H1 (cell line): ENCODE measurements around the gene PRPF38A. TPM values are rescaled to one million over a fixed set of nuclear protein-coding genes. Genes with fewer than 3 reads are reported as not detected.

ENCODE experiments used
- RFX5 ChIP-seq: IDR thresholded peaks from 2 replicates; pipeline ENCODE4 v1.6.1; 2011; ENCODE audit warnings: low read depth, low read length, improper control_type of control experiment, borderline replicate concordance
- RNF2 ChIP-seq: fragments of 200-900, 300-1000 bp; sonication (generic); IDR thresholded peaks from 2 replicates; pipeline ENCODE4 v1.7.1; 2016; ENCODE audit warnings: borderline replicate concordance, low read depth, mild to moderate bottlenecking, antibody characterized with exemption, low read length; ENCODE audit not compliant: poor library complexity, severe bottlenecking; ENCODE audit errors: missing control alignments
- polyA plus RNA-seq, 7 experiments: library from polyadenylated mRNA; depleted of rRNA in 3 of 7; stranded (reverse) in 5 of 7; unstranded in 2 of 7; fragments of >200 nt in 5 of 7; fragments of 200-250 nt in 2 of 7; gene quantifications; 1 replicate in 5 of 7; 2 replicates in 1 of 7; 4 replicates in 1 of 7; pipeline versions ENCODE4 v1.2.1 to v1.2.3, GENCODE V29; 2011 to 2013; ENCODE audit warnings: missing spikeins in 2 of 7, mixed read lengths in 2 of 7
- total RNA-seq: library from RNA; stranded (reverse); fragmentation: NEBNext Ultra II Directional; extraction: Animal tissue kit (Norgen Biotek cat#: 25700); gene quantifications from 2 replicates; pipeline ENCODE4 v1.2.1, GENCODE V29; 2021

The PRPF38A gene
- total and polyA plus RNA-seq, 2 of the 8 experiments (the other 6 are each of a cell fraction or from before 2014, with no cell fraction given) = 25.6 to 76.2 TPM

DNA sequence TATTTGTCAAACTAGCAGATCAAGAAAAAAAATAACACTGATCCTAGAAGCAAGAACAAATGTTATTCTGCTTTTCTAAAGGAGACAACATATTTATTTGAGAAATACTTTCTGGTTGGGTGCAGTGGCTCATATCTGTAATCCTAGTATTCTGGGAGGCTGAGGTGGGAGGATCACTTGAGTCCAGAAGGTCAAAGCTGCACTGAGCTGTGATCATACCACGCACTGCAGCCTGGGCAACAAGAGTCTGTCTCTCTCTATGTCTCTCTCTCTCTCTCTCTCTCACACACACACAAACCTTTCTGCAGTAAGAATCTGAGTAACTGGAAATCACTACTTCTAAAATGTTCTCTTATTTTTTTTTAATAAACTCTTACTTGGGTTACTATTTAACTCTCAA, 31.2 kb downstream of the PRPF38A start (continued):
- TF ChIP-seq RFX5 (no peak), RNF2 (no peak)
